HG03064 (cell line): ENCODE data around the gene RPL14.
"Not testable (repeated sequence)": the region's sequence is repeated elsewhere in the genome, so short reads cannot be mapped to it uniquely, and the experiment has no call there.

Experiments used
- ATAC-seq: cut with Tn5 transposase; IDR thresholded peaks from one replicate; pipeline ENCODE4 v1.9.1; 2021; ENCODE audit warnings: low read depth; ENCODE audit not compliant: unreplicated experiment

The RPL14 gene

DNA sequence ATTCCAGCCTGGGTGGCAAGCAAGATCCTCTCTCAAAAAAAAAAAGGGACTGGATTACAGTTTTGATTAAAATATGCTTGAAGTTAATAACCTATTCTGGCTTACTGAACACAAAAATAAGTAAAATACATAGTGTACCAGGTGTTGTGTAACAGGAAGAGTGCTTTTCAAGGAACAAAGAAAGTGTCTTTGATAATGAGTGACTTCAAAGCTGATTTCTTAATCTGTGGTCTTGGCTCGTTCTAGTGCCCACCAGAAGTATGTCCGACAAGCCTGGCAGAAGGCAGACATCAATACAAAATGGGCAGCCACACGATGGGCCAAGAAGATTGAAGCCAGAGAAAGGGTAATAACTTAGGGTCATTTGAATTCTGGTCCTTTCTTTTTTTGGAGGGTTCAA, 4.0 kb downstream of the RPL14 start:
- no peak for ATAC-seq

DNA sequence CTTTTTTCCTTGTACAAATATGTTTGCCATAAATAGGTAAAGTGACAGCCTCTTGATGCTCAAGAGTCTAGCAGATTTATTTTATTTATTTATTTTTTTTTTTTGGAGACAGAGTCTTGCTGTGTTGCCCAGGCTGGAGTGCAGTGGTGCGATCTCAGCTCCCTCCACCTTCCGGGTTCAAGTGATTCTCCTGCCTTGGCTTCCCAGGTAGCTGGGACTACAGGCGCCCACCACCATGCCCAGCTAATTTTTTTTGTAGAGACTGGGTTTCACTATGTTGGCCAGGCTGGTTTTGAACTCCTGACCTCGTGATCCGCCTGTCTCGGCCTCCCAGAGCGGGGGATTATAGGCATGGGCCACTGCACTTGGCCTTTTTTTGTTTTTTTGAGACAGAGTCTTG, 5.7 kb downstream of the RPL14 start:
- not testable (repeated sequence) for ATAC-seq

DNA sequence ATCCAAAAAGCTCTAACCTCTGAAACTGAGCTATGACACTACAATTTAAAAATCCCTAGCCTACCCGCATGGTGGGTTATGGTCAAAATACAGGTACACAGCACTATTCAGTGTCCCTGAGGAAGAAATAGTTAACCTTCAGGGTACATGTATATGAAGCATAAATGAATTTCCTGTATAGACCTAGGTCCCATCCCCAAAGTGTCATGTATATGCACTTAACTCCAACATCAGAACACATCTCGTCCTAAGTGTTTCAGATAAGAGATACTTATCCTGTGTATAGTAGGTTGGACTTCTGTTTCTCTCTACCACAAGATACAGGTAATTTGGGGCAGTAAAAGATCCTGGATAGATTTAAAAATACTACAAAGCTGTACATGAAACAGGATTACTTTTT, 6.4 kb downstream of the RPL14 start:
- ATAC-seq, result no peak

DNA sequence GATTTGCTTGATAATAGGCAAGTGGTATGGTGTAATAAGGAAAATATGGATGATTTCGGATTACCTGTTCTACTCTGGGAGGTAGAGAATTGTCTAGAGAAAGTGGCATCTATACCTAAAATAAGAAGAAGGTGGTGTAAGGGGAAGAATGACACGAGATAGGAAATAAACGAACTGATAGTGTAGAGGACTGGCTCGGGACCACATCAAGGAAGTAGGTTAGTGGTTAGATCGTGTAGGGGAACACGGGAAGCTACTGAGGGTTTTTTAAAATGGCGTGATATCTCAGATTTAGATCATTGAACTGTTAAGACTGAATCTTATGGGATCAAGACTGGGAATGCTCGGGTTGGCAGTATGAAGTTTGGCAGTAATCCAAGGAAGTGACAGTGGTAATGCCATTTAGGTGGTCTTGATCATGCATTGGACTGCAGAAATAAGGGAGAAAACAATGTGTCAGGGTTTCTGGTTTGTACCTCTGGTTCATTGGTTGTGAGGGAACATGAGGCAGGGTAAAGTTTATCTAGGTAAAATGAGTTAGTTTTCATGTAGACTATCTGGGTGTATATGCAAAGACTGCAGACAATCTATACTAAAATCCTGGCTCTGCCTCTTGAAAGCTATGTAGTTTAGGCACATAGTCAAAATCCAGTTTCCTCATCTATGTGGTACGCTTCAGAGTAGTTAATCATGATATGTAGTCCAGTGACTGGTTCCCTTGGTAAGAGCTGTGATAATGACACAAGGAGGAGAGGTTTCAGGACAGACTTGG, 7.4 kb downstream of the RPL14 start:
- no peak for ATAC-seq

- no peak for ATAC-seq
Measured at GRCh38 chr3:40465111-40465407, 7.9 kb downstream of the RPL14 start.

GRCh38 chr3:40465456-40465855, 8.3 kb downstream of the RPL14 start:
- ATAC-seq, result no peak

DNA sequence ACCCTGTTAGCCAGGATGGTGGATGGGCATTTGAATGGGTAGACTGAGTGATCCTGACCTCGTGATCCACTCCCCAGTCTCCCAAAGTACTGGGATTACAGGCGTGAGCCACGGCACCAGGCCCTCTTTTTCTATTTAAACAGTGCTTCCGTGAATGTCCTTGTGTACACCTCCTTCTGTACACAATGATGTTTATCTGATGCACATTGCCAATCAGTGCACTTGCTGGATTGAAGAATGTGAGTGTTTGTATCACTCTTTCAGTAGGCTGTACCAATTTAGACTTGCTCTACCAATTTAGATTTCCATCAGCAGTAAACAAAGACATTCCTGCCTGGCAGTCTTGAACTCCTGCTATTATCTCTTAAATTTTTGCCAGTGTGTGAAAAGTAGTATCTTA, 10.9 kb downstream of the RPL14 start:
- no peak for ATAC-seq

- no peak for ATAC-seq
Measured at GRCh38 chr3:40470701-40471100, 13.6 kb downstream of the RPL14 start.

DNA sequence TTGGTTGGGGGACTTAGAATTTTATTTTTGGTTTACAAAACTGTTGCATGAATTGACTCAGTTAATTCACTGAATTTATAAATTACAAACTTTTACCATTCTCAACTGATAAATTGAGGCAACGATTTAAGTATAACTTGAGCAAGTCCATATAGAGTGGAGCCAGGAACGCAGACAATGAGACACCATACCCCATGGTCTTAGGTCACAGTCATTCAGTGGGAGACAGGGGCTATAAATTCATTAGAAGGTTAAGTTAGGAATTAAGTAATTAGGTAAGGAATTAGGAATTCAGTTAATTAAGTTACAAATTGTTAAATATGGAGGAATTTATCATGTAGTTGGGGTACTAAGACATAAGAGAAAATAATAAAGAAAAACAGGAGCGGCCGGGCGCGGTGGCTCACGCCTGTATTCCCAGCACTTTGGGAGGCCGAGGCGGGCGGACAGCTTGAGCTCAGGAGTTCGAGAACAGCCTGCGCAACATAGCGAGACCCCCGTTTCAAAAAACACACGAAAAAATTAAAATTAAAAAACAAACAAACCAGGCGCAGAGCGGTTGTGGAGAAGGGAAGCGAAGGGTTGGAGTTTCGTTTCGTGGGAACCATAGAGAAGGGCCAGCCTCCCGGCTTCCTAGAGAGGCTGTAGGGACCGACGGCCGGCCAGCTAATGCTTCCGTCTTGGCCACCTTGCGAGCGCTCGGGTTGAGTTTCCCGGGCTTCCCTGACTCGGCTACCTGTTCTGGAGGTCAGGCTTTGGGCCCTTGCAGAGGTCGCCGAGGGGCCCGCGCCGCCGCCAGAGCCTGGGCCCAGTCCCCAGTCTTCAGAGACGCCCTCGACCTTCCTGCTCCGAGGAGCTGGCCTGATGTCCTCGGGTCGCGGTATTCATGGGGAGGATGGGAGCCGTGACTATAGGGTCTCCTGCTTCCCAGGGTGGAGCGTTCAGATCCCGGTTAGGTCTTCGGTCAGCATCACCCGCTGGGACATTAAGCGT, 19.6 kb downstream of the RPL14 start, which contains the start of gene ZNF619:
Gene ZNF619, plus strand, starts transcription at position 645 of the 993 bp plus-strand sequence. CDS start 858 bp downstream, outside the sequence.
- no peak for ATAC-seq

DNA sequence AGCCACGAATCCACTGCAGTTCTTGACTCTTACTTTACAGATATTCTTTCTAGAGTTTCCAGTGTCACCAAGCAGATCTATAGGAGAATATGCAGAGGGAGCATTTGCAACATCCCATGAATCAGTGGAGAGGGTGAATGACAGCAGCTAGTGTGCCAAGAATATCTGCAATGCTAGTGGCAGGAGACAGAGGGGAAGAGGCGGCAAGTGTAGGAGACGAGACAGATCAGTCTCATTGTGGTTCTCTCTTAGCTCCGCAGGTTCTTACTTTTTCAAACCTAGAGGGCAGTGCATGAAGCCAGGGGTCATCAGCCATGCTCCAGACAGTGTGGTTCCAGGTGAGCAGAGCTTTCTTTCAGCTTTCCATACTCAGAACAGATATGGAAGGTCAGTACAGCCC, 20.5 kb downstream of the RPL14 start:
- no peak for ATAC-seq

GRCh38 chr3:40487172-40487571, 30.0 kb downstream of the RPL14 start:
- ATAC-seq, result no peak

DNA sequence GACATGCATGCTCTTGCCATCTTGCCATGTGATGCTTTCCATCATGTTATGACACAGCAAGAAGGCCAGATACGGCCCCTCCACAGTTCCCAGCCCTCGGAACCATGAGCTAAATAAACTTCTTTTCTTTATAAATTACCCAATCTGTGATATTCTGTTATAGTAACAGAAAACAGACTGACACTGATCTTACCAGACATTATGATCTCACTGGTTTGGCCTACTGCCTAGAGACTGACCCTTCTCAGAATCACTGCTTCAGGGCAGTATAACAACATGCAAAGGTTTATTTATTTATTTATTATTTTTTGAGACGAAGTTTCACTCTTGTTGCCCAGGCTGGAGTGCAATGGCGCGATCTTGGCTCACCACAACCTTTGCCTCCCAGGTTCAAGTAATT, 33.8 kb downstream of the RPL14 start:
- no peak for ATAC-seq

DNA sequence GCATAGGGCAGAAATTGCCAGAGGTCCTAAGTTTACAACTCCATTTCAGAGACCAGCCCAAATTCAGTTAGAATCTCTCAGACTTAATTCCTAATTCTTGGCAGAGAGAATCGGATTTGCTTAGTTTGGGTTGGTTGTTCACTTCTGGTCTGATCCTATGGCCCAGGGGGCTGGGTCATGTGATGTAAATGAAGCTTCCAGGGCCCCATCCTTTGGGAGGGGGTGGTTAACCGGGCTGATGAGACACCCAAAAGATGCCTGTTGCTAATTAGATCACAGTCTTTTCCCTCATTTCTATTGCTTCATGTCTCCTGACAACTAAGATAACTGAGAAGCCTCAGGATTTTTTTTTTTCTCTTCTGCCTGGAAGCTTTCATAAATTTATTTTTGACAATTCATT, 37.6 kb downstream of the RPL14 start:
- no peak for ATAC-seq

- ATAC-seq, result no peak
Measured at GRCh38 chr3:40497288-40497687, 40.1 kb downstream of the RPL14 start.

DNA sequence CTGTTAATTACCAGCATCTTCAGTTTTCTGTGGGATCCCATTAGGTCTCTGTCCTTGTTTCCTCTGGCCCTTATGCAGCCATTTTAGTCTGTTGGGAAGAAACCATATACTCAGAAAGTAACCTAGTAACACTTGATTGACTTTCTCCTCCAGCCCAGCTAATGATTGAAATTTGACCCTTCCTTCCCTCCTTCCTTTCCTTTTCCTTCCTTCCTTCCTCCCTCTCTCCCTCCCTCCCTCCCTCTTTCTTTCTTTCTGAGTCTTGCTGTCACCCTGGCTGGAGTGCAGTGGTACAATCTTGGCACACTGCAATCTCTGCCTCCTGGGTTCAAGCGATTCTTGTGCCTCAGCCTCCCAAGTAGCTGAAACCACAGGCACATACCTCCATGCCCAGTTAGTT, 42.8 kb downstream of the RPL14 start:
- ATAC-seq, result no peak

DNA sequence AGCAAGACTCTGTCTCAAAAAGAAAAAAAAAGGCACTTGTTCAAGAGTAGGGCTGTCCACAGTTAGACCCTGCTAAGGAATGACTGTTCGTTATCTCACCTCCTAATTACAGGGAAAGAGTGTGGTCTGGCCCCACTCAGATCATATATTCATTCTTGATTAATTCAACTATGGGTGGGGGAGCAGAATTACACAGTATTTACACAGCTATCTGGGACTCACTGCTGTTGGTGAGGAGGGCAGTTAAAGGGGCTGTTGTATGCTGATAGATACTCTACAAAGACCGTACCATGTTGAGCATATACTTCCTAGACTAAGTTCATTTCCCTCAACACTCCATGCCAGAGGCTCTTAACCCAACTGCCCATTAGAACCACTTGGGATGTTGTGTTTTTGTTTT, 44.9 kb downstream of the RPL14 start:
- ATAC-seq, result no peak

- ATAC-seq, result no peak
Measured at GRCh38 chr3:40504636-40505430, 47.7 kb downstream of the RPL14 start.

- peak; percentile 72 for ATAC-seq
Measured at GRCh38 chr3:40505599-40506462, 48.7 kb downstream of the RPL14 start, which contains the start of gene ZNF620. Gene ZNF620 (plus strand): TSS chr3:40506039. CDS start chr3:40506353, 314 bp downstream.

- no peak for ATAC-seq
Measured at GRCh38 chr3:40511031-40511718, 54.0 kb downstream of the RPL14 start.
